8988T (cell line): ENCODE measurements around the gene ZMYND10.
A peak's percentile ranks its signal among the peaks of the same experiment; 100 is the strongest.
"Not testable (repeated sequence)": the region's sequence is repeated elsewhere in the genome, so short reads cannot be mapped to it uniquely, and the experiment has no call there.

Source experiments
- DNase-seq: peaks from one replicate; pipeline ENCODE4 v3.0.0; 2011

The ZMYND10 gene

GRCh38 chr3:50324351-50325112 lies 21.0 kb downstream of the ZMYND10 start:
- peak; percentile 99 for DNase-seq

- DNase-seq, result no peak
Measured at GRCh38 chr3:50323614-50324199, 21.8 kb downstream of the ZMYND10 start.

- no peak for DNase-seq
Measured at GRCh38 chr3:50323092-50323600, 22.4 kb downstream of the ZMYND10 start.

GRCh38 chr3:50322386-50323091 lies 23.0 kb downstream of the ZMYND10 start, which contains the start of gene HYAL2:
Gene HYAL2 (minus strand): TSS chr3:50322745. CDS start chr3:50320489, 2,256 bp downstream.
- DNase-seq, result no peak

- no peak for DNase-seq
Measured at GRCh38 chr3:50322115-50322385, 23.5 kb downstream of the ZMYND10 start.

- peak; percentile 96 for DNase-seq
Measured at GRCh38 chr3:50321336-50322114, 24.0 kb downstream of the ZMYND10 start.

GRCh38 chr3:50320853-50321335 lies 24.6 kb downstream of the ZMYND10 start:
- DNase-seq, result peak; percentile 80

GRCh38 chr3:50319894-50320625 lies 25.5 kb downstream of the ZMYND10 start:
- no peak for DNase-seq

- DNase-seq, result no peak
Measured at GRCh38 chr3:50319181-50319893, 26.2 kb downstream of the ZMYND10 start.

GRCh38 chr3:50318615-50319014 lies 26.9 kb downstream of the ZMYND10 start:
- DNase-seq, result no peak

- no peak for DNase-seq
Measured at GRCh38 chr3:50318163-50318562, 27.4 kb downstream of the ZMYND10 start.

- no peak for DNase-seq
Measured at GRCh38 chr3:50317300-50317699, 28.2 kb downstream of the ZMYND10 start.

- DNase-seq, result peak; percentile 85
Measured at GRCh38 chr3:50316657-50317242, 28.8 kb downstream of the ZMYND10 start.

- no peak for DNase-seq
Measured at GRCh38 chr3:50314816-50315215, 30.7 kb downstream of the ZMYND10 start.

- DNase-seq, result no peak
Measured at GRCh38 chr3:50314342-50314741, 31.2 kb downstream of the ZMYND10 start.

- DNase-seq, result not testable (repeated sequence)
Measured at GRCh38 chr3:50312041-50312440, 33.5 kb downstream of the ZMYND10 start.

GRCh38 chr3:50304601-50305000 lies 40.9 kb downstream of the ZMYND10 start:
- DNase-seq, result no peak

GRCh38 chr3:50303013-50303815 lies 42.3 kb downstream of the ZMYND10 start, which contains the start of gene HYAL1:
Gene HYAL1 (minus strand): TSS chr3:50303574. CDS start chr3:50302956, 618 bp downstream.
- no peak for DNase-seq

GRCh38 chr3:50302095-50303012 lies 43.2 kb downstream of the ZMYND10 start:
- DNase-seq, result no peak
